ENCODE results near the gene WWOX.

GRCh38 chr16:78065319-78065718 lies 34.1 kb upstream of the WWOX start:
- TF ChIP-seq MXI1 (conservative IDR thresholded peaks at IDR 0.05; ENCODE audit: poor library complexity, severe bottlenecking) = no peak
- TF ChIP-seq, protein P1, sequence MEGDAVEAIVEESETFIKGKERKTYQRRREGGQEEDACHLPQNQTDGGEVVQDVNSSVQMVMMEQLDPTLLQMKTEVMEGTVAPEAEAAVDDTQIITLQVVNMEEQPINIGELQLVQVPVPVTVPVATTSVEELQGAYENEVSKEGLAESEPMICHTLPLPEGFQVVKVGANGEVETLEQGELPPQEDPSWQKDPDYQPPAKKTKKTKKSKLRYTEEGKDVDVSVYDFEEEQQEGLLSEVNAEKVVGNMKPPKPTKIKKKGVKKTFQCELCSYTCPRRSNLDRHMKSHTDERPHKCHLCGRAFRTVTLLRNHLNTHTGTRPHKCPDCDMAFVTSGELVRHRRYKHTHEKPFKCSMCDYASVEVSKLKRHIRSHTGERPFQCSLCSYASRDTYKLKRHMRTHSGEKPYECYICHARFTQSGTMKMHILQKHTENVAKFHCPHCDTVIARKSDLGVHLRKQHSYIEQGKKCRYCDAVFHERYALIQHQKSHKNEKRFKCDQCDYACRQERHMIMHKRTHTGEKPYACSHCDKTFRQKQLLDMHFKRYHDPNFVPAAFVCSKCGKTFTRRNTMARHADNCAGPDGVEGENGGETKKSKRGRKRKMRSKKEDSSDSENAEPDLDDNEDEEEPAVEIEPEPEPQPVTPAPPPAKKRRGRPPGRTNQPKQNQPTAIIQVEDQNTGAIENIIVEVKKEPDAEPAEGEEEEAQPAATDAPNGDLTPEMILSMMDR (IDR thresholded peaks at IDR 0.05; ENCODE audit: poor library complexity, severe bottlenecking) = no peak
- TF ChIP-seq POLR2AphosphoS5 (IDR thresholded peaks at IDR 0.05) = no peak
- no peak for TF ChIP-seq EP300 (conservative IDR thresholded peaks at IDR 0.05; ENCODE audit: poor library complexity, severe bottlenecking)
- no peak for TF ChIP-seq EZH2 (IDR thresholded peaks at IDR 0.05; ENCODE audit: borderline replicate concordance, insufficient read depth, low read length, poor library complexity, severe bottlenecking)
- TF ChIP-seq REST (IDR thresholded peaks at IDR 0.05; ENCODE audit: borderline replicate concordance) = no peak
- no peak for TF ChIP-seq TAF1 (IDR thresholded peaks at IDR 0.05; ENCODE audit: low read depth)
- no peak for TF ChIP-seq RAD21 (conservative IDR thresholded peaks at IDR 0.05)

Measured in neural cell (in vitro differentiated cells).